Caco-2 (cell line): ENCODE results near the gene SYNGR1. TPM values are rescaled to one million over a fixed set of nuclear protein-coding genes. Genes with fewer than 3 reads are reported as not detected.

Experiments used
- BruUV-seq: library from RNA; stranded (reverse); fragments of 400-500 nt; replicated peaks from 2 replicates; lab custom pipeline; 2021; lab: Mats Ljungman, UMichigan
- CTCF ChIA-PET: fragments of 300-600 bp; sonication (Branson Sonifier 250); formaldehyde crosslinking; loops from one replicate; lab custom pipeline; 2022; ENCODE audit warnings: antibody characterized with exemption; lab: Charles Lee
- POLR2A ChIA-PET: fragments of 300-600 bp; sonication (Branson Sonifier 250); formaldehyde crosslinking; loops from one replicate; lab custom pipeline; 2022; ENCODE audit warnings: antibody characterized with exemption; lab: Charles Lee
- DNase-seq, 2 experiments: peaks; one replicate each; pipeline versions ENCODE4 v3.0.0 to v3.0.0-alpha.2; 2020 to 2022
- H3K27me3 ChIP-seq: replicated peaks from 2 replicates; pipeline ENCODE4 v1.6.0; 2011; ENCODE audit warnings: low read length; ENCODE audit not compliant: control insufficient read depth, insufficient read depth
- H3K36me3 ChIP-seq: 2 replicates; pipeline ENCODE4 v1.5.1; 2011; ENCODE audit warnings: low read length; ENCODE audit not compliant: control insufficient read depth, insufficient read depth
- H3K4me1 ChIP-seq: fragments of 250-450 bp; sonication (Bioruptor Pico); 2 replicates; pipeline ENCODE4 v1.5.1; 2020; ENCODE audit warnings: mild to moderate bottlenecking
- H3K4me3 ChIP-seq: 2 replicates; pipeline ENCODE4 v1.5.1; 2011; ENCODE audit warnings: low read depth, mild to moderate bottlenecking, control low read depth, low read length
- H3K9me3 ChIP-seq: fragments of 250-450 bp; sonication (Bioruptor Pico); 2 replicates; pipeline ENCODE4 v1.5.1; 2020; ENCODE audit warnings: mild to moderate bottlenecking, moderate library complexity
- H3K27ac Mint-ChIP-seq: one replicate; pipeline ENCODE4 v1.8.0; 2022; ENCODE audit warnings: mixed read lengths; ENCODE audit not compliant: unreplicated experiment
- H3K27me3 Mint-ChIP-seq: one replicate; pipeline ENCODE4 v1.8.0; 2022; ENCODE audit warnings: mixed read lengths; ENCODE audit not compliant: insufficient read depth, unreplicated experiment
- H3K36me3 Mint-ChIP-seq: one replicate; pipeline ENCODE4 v1.8.0; 2022; ENCODE audit warnings: mild to moderate bottlenecking, mixed read lengths; ENCODE audit not compliant: insufficient read depth, unreplicated experiment
- H3K4me1 Mint-ChIP-seq: one replicate; pipeline ENCODE4 v1.8.0; 2022; ENCODE audit warnings: low read depth, mixed read lengths; ENCODE audit not compliant: unreplicated experiment
- H3K4me3 Mint-ChIP-seq: one replicate; pipeline ENCODE4 v1.8.0; 2022; ENCODE audit warnings: mild to moderate bottlenecking, moderate library complexity, mixed read lengths; ENCODE audit not compliant: unreplicated experiment
- H3K9me3 Mint-ChIP-seq: one replicate; pipeline ENCODE4 v1.8.0; 2022; ENCODE audit warnings: mixed read lengths; ENCODE audit not compliant: unreplicated experiment
- intact Hi-C: fragments of 100-400 bp; cut with micrococcal nuclease; formaldehyde crosslinking; loops from one replicate; pipeline ENCODE4 v1.10.0; 2022; ENCODE audit not compliant: unreplicated experiment
- total RNA-seq: library from RNA; stranded (reverse); gene quantifications from 2 replicates; pipeline ENCODE4 v1.2.3, GENCODE V29; 2022
- TF ChIP-seq, protein P1 (sequence below), 2 experiments: fragments of 200-600 bp in 1 of 2; IDR thresholded peaks; 1 replicate in 1 of 2; 2 replicates in 1 of 2; pipeline versions ENCODE4 v1.5.1 to v1.8.0; 2011 to 2022; ENCODE audit warnings: antibody characterized with exemption in 1 of 2, control low read depth in 1 of 2, inconsistent platforms in 1 of 2, low read depth in 1 of 2, low read length in 1 of 2, mild to moderate bottlenecking in 1 of 2, moderate library complexity in 1 of 2; ENCODE audit not compliant: insufficient read depth in 1 of 2, severe bottlenecking in 1 of 2, unreplicated experiment in 1 of 2

SYNGR1 gene
- total RNA-seq, 1 experiment from 2014 or later, result 20.2 TPM

DNA sequence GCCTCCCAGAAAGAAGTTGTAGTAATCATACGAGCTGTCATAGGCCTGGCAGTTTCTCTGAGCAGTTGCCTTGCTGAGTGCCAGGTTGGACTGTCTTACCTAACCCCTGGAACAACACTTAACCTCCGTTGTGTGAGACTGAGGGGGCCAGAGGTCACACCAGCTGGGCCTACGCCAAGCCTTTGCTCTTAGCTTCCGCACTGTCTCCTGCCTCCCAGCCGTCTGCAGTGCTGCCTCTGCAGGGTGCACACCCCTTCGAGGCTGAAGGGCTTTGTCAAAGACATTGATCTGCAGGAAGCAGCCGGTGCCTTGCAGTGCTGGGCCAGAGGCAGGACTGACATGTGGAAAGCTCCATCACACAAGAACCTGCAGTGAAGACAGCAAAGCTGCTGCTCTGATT, 66.5 kb downstream of the SYNGR1 start:
- POLR2A ChIA-PET, result interaction anchor here (0.6 kb wide), 1 partner anchor 1359 kb away, joined by 4 read pairs; no protein-coding TSS in a partner anchor
- DNase-seq, result no peak
- no TSS peak for BruUV-seq
- no peaks in the 10 kb centered on the region for H3K9me3 Mint-ChIP-seq
- TF ChIP-seq, protein P1, sequence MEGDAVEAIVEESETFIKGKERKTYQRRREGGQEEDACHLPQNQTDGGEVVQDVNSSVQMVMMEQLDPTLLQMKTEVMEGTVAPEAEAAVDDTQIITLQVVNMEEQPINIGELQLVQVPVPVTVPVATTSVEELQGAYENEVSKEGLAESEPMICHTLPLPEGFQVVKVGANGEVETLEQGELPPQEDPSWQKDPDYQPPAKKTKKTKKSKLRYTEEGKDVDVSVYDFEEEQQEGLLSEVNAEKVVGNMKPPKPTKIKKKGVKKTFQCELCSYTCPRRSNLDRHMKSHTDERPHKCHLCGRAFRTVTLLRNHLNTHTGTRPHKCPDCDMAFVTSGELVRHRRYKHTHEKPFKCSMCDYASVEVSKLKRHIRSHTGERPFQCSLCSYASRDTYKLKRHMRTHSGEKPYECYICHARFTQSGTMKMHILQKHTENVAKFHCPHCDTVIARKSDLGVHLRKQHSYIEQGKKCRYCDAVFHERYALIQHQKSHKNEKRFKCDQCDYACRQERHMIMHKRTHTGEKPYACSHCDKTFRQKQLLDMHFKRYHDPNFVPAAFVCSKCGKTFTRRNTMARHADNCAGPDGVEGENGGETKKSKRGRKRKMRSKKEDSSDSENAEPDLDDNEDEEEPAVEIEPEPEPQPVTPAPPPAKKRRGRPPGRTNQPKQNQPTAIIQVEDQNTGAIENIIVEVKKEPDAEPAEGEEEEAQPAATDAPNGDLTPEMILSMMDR (IDR thresholded peaks at IDR 0.05; ENCODE audit: insufficient read depth in 1 of 2, low read depth in 1 of 2, low read length in 1 of 2, severe bottlenecking in 1 of 2, unreplicated experiment in 1 of 2), result no peak
- peaks cover 4% of the 10 kb centered on the region for H3K36me3 Mint-ChIP-seq
- H3K27me3 Mint-ChIP-seq, result no peaks in the 10 kb centered on the region
- no peak overlapping the region for H3K4me3 Mint-ChIP-seq
- intact Hi-C loops, result no loop called here
- H3K36me3 ChIP-seq, result peaks cover 1% of the 10 kb centered on the region; the same call in 1 of the 2 replicates
- CTCF ChIA-PET, result interaction anchor here (1.1 kb wide), 1 partner anchor 98 kb away, joined by 3 read pairs; no protein-coding TSS in a partner anchor
- no peak overlapping the region for H3K27ac Mint-ChIP-seq
- H3K4me3 ChIP-seq, result no peak overlapping the region
- no peaks in the 10 kb centered on the region for H3K4me1 ChIP-seq
- H3K27me3 ChIP-seq, result no peaks in the 10 kb centered on the region
- H3K4me1 Mint-ChIP-seq, result no peaks in the 10 kb centered on the region
- no peaks in the 10 kb centered on the region for H3K9me3 ChIP-seq

DNA sequence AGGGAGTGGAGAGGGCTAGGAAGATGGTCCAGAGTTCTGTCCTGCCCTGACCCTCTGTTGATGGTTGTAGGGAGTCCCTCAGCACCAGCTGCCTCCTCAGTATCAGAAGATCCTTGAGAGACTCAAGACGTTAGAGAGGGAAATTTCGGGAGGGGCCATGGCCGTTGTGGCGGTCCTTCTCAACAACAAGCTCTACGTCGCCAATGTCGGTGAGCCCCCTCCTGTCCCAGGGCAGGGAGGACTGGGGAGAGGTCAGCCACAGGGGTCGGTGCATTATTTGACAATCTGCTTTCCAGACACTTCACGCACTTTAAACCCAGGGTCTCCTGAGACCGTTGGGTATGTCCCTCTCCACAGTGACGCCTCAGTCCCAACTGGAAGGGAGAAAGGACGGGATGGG, 67.8 kb downstream of the SYNGR1 start:
- no peak overlapping the region for H3K4me3 ChIP-seq
- no peak overlapping the region for H3K4me3 Mint-ChIP-seq
- no peaks in the 10 kb centered on the region for H3K9me3 Mint-ChIP-seq
- peaks cover 4% of the 10 kb centered on the region for H3K36me3 Mint-ChIP-seq
- POLR2A ChIA-PET, result no interaction called here
- CTCF ChIA-PET, result no interaction called here
- no TSS peak for BruUV-seq
- H3K27ac Mint-ChIP-seq, result no peak overlapping the region
- H3K36me3 ChIP-seq, result peaks cover 1% of the 10 kb centered on the region; the same call in 1 of the 2 replicates
- H3K27me3 Mint-ChIP-seq, result no peaks in the 10 kb centered on the region
- DNase-seq, result no peak
- no peaks in the 10 kb centered on the region for H3K27me3 ChIP-seq
- H3K9me3 ChIP-seq, result no peaks in the 10 kb centered on the region
- no peaks in the 10 kb centered on the region for H3K4me1 ChIP-seq
- intact Hi-C loops, result no loop called here
- no peaks in the 10 kb centered on the region for H3K4me1 Mint-ChIP-seq
- TF ChIP-seq, protein P1 (IDR thresholded peaks at IDR 0.05; ENCODE audit: insufficient read depth in 1 of 2, low read depth in 1 of 2, low read length in 1 of 2, severe bottlenecking in 1 of 2, unreplicated experiment in 1 of 2), result no peak

- CTCF ChIA-PET, result no interaction called here
Measured at GRCh38 chr22:39418696-39419095, 68.9 kb downstream of the SYNGR1 start.

More at GRCh38 chr22:39418696-39419095, 68.9 kb downstream of the SYNGR1 start:
- H3K36me3 Mint-ChIP-seq, result peaks cover 4% of the 10 kb centered on the region
- H3K27me3 ChIP-seq, result no peaks in the 10 kb centered on the region
- TF ChIP-seq, protein P1 (IDR thresholded peaks at IDR 0.05; ENCODE audit: insufficient read depth in 1 of 2, low read depth in 1 of 2, low read length in 1 of 2, severe bottlenecking in 1 of 2, unreplicated experiment in 1 of 2), result no peak
- DNase-seq, result no peak
- H3K9me3 ChIP-seq, result no peaks in the 10 kb centered on the region
- BruUV-seq, result no TSS peak
- no peaks in the 10 kb centered on the region for H3K9me3 Mint-ChIP-seq
- no peaks in the 10 kb centered on the region for H3K27me3 Mint-ChIP-seq
- intact Hi-C loops, result no loop called here
- peaks cover 1% of the 10 kb centered on the region; the same call in 1 of the 2 replicates for H3K36me3 ChIP-seq
- no peak overlapping the region for H3K27ac Mint-ChIP-seq
- no peaks in the 10 kb centered on the region for H3K4me1 Mint-ChIP-seq
- no peak overlapping the region for H3K4me3 Mint-ChIP-seq
- POLR2A ChIA-PET, result no interaction called here
- no peaks in the 10 kb centered on the region for H3K4me1 ChIP-seq
- no peak overlapping the region for H3K4me3 ChIP-seq
